BLaER1 treated with 17β-estradiol and CSF1 and Interleukin-3, amounts not matched to agents 10 nM and 100 nM (cell line): Measurements from ENCODE around the gene EFL1.

ENCODE experiments used
- H3K27ac ChIP-seq, 11 experiments: shearing (Covaris generic); formaldehyde crosslinking; 2 replicates each; pipeline ENCODE4 v1.8.1; 2022
- H3K27me3 ChIP-seq, 11 experiments: shearing (Covaris generic); formaldehyde crosslinking; 2 replicates each; pipeline ENCODE4 v1.8.1; 2022
- H3K36me3 ChIP-seq, 11 experiments: shearing (Covaris generic); formaldehyde crosslinking; 2 replicates each; pipeline ENCODE4 v1.8.1; 2022
- H3K4me1 ChIP-seq, 10 experiments: shearing (Covaris generic); formaldehyde crosslinking; 2 replicates each; pipeline ENCODE4 v1.8.1; 2022
- H3K4me2 ChIP-seq, 11 experiments: shearing (Covaris generic); formaldehyde crosslinking; 2 replicates each; pipeline ENCODE4 v1.8.1; 2022
- H3K4me3 ChIP-seq, 10 experiments: shearing (Covaris generic); formaldehyde crosslinking; 2 replicates each; pipeline ENCODE4 v1.8.1; 2022
- H3K9ac ChIP-seq, 11 experiments: shearing (Covaris generic); formaldehyde crosslinking; 2 replicates each; pipeline ENCODE4 v1.8.1; 2022
- H3K9me3 ChIP-seq, 11 experiments: shearing (Covaris generic); formaldehyde crosslinking; replicated peaks in 1 of 11; 2 replicates each; pipeline ENCODE4 v1.8.1; 2022
- H4K20me1 ChIP-seq, 11 experiments: shearing (Covaris generic); formaldehyde crosslinking; 2 replicates each; pipeline ENCODE4 v1.8.1; 2022
- Cebpa-rat ChIP-seq, 11 experiments: shearing (Covaris generic); IDR thresholded peaks; 2 replicates each; pipeline ENCODE4 v1.8.1; 2022

The EFL1 gene

DNA sequence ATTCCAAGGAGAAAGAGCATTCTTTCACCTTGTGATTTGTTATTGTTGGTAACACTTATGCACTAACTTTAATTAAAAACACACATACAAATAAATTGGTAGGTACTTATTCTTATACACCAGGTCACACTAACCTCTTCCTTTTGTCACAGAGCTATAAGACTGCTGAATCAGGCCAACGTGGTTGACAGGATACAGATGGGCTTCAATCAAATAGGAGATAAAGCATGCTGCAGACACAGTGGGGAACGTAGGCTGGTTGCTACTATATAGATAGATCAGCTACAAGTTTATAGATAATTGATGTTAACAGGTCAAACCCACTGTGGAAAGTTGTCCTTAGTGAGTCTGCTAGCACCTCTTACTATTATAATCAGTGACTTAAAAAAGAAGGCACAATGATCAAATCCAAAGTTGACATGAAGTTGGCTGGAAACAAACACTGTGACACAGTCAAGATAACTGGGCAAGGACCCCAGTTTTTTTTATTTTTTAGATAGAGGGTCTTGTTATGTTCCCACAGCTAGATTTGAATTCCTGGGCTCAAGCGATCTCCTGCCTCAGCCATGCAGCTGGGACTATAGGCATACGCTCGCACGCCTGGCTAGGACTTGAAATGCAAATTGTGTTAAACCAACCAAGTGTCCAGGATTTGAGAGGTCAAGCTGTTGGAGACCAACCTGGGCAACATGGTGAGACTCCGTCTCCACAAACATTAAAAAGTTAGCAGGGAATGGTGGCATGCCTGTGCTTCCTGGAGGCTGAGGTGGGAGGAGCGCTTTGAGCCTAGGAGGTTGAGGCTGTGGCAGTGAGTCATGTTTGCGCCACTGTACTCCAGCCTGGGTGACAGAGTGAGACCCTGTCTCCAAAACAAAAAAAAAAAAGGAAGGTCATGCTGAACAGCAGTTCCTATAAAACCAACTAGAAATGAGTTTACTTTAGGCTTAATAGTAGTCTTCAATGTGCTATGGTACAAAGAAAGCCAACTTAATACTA lies 118.8 kb downstream of the EFL1 start:
- no peak for TF ChIP-seq Cebpa-rat (IDR thresholded peaks at IDR 0.05)
- Histone ChIP-seq H3K27me3 (no peaks in the 10 kb centered on the region), H3K4me1 (peaks cover 0 to 10% (median 0%) of the 10 kb centered on the region in 10 experiments; a peak in 5 of 20 replicates), H3K9ac (no peak overlapping the region), H3K9me3 (no peaks in the 10 kb centered on the region), H3K36me3 (peaks cover 15 to 53% (median 22%) of the 10 kb centered on the region in 11 experiments; a peak in 21 of 22 replicates), H4K20me1 (no peaks in the 10 kb centered on the region), H3K4me2 (no peak overlapping the region), H3K27ac (no peak overlapping the region), H3K4me3 (no peak overlapping the region)

GRCh38 chr15:82140886-82141285 lies 121.6 kb downstream of the EFL1 start:
- peaks cover 32 to 67% (median 46%) of the 10 kb centered on the region in 11 experiments for H3K36me3 ChIP-seq
- H4K20me1 ChIP-seq: no peaks in the 10 kb centered on the region
- H3K4me3 ChIP-seq: no peak overlapping the region
- no peak overlapping the region for H3K4me2 ChIP-seq
- TF ChIP-seq Cebpa-rat (IDR thresholded peaks at IDR 0.05): no peak
- H3K27ac ChIP-seq: no peak overlapping the region
- H3K27me3 ChIP-seq: no peaks in the 10 kb centered on the region
- no peak overlapping the region for H3K9ac ChIP-seq
- no peaks in the 10 kb centered on the region for H3K9me3 ChIP-seq
- peaks cover 0 to 3% (median 0%) of the 10 kb centered on the region in 10 experiments; a peak in 1 of 20 replicates for H3K4me1 ChIP-seq

GRCh38 chr15:82139823-82140268 lies 122.7 kb downstream of the EFL1 start:
- Histone ChIP-seq H3K4me3 (no peak overlapping the region), H3K9me3 (no peaks in the 10 kb centered on the region), H3K27me3 (no peaks in the 10 kb centered on the region), H3K4me2 (no peak overlapping the region), H3K4me1 (peaks cover 0 to 3% (median 0%) of the 10 kb centered on the region in 10 experiments; a peak in 1 of 20 replicates), H3K9ac (no peak overlapping the region), H3K27ac (no peak overlapping the region), H3K36me3 (peaks cover 35 to 75% (median 53%) of the 10 kb centered on the region in 11 experiments), H4K20me1 (no peaks in the 10 kb centered on the region)
- TF ChIP-seq Cebpa-rat (IDR thresholded peaks at IDR 0.05): no peak

DNA sequence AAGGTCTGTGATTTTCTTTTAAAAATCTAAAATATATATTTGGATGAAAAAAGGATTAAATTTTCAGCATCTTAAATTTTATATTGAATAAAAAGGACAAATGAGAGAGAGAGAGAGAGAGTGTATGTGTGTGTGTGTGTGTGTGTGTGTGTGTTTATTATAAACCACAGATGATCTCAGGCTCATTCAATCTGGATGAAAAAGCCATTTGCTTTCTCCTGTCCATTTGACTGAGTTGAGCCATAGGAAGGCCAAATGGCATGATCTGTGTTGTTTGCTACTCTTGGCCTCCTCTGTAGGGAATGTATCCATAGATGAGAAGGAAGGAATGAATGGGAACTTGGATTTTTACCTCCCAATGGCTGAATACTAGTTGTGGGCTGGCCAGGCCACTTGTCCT lies 124.2 kb downstream of the EFL1 start:
- no peak for TF ChIP-seq Cebpa-rat (IDR thresholded peaks at IDR 0.05)
- H3K9ac ChIP-seq: no peak overlapping the region
- H3K4me2 ChIP-seq: no peak overlapping the region
- H3K4me3 ChIP-seq: no peak overlapping the region
- no peaks in the 10 kb centered on the region for H4K20me1 ChIP-seq
- peaks cover 31 to 76% (median 50%) of the 10 kb centered on the region in 11 experiments for H3K36me3 ChIP-seq
- H3K9me3 ChIP-seq: no peaks in the 10 kb centered on the region
- H3K4me1 ChIP-seq: peaks cover 0 to 3% (median 0%) of the 10 kb centered on the region in 10 experiments; a peak in 1 of 20 replicates
- H3K27ac ChIP-seq: no peak overlapping the region
- H3K27me3 ChIP-seq: no peaks in the 10 kb centered on the region

GRCh38 chr15:82137261-82137660 lies 125.3 kb downstream of the EFL1 start:
- Histone ChIP-seq H4K20me1 (no peaks in the 10 kb centered on the region), H3K9ac (no peak overlapping the region), H3K9me3 (no peaks in the 10 kb centered on the region), H3K27me3 (no peaks in the 10 kb centered on the region), H3K27ac (no peak overlapping the region), H3K4me1 (peaks cover 0 to 3% (median 0%) of the 10 kb centered on the region in 10 experiments; a peak in 1 of 20 replicates), H3K36me3 (peaks cover 37 to 73% (median 54%) of the 10 kb centered on the region in 11 experiments), H3K4me3 (no peak overlapping the region), H3K4me2 (no peak overlapping the region)
- no peak for TF ChIP-seq Cebpa-rat (IDR thresholded peaks at IDR 0.05)

GRCh38 chr15:82136120-82136519 lies 126.4 kb downstream of the EFL1 start:
- Histone ChIP-seq H3K9ac (no peak overlapping the region), H3K27me3 (no peaks in the 10 kb centered on the region), H3K4me3 (no peak overlapping the region), H3K9me3 (no peaks in the 10 kb centered on the region), H3K27ac (no peak overlapping the region), H3K36me3 (peaks cover 42 to 80% (median 63%) of the 10 kb centered on the region in 11 experiments), H3K4me2 (no peak overlapping the region), H3K4me1 (peaks cover 0 to 3% (median 0%) of the 10 kb centered on the region in 10 experiments; a peak in 1 of 20 replicates), H4K20me1 (no peaks in the 10 kb centered on the region)
- no peak for TF ChIP-seq Cebpa-rat (IDR thresholded peaks at IDR 0.05)

DNA sequence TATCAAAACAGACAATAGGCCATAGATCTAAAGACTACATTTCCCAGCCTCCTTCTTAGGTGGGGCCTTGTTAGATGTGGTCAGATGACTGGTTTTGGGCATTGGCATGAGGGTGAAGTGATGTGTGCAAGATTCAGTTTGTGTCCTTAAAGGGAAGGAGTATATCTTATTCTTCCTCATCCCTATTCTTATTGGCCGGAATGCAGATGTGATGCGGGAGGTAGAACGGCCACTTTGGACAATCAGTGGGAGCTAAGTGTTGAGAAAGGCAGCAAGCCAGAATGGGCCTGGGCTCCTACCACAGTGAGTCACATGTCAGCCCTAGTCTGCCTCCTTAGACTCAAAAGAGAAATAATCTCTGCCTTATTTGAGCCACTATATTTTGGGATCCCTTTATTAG lies 126.9 kb downstream of the EFL1 start:
- H3K4me2 ChIP-seq: no peak overlapping the region
- H3K27me3 ChIP-seq: no peaks in the 10 kb centered on the region
- H3K9me3 ChIP-seq: no peaks in the 10 kb centered on the region
- peaks cover 44 to 85% (median 68%) of the 10 kb centered on the region in 11 experiments for H3K36me3 ChIP-seq
- H3K4me3 ChIP-seq: no peak overlapping the region
- no peaks in the 10 kb centered on the region for H4K20me1 ChIP-seq
- no peak for TF ChIP-seq Cebpa-rat (IDR thresholded peaks at IDR 0.05)
- no peak overlapping the region for H3K9ac ChIP-seq
- peaks cover 0 to 3% (median 0%) of the 10 kb centered on the region in 10 experiments; a peak in 1 of 20 replicates for H3K4me1 ChIP-seq
- no peak overlapping the region for H3K27ac ChIP-seq

- no peak overlapping the region for H3K27ac ChIP-seq
- no peak overlapping the region for H3K4me3 ChIP-seq
- H3K4me1 ChIP-seq: no peaks in the 10 kb centered on the region
- H3K4me2 ChIP-seq: no peak overlapping the region
- H3K27me3 ChIP-seq: no peaks in the 10 kb centered on the region
- TF ChIP-seq Cebpa-rat (IDR thresholded peaks at IDR 0.05): no peak
- H4K20me1 ChIP-seq: no peaks in the 10 kb centered on the region
- no peak overlapping the region for H3K9ac ChIP-seq
- no peaks in the 10 kb centered on the region for H3K9me3 ChIP-seq
- H3K36me3 ChIP-seq: peaks cover 53 to 96% (median 80%) of the 10 kb centered on the region in 11 experiments
Observed at GRCh38 chr15:82134461-82134860, 128.1 kb downstream of the EFL1 start.

- Histone ChIP-seq H3K9ac (no peak overlapping the region), H3K36me3 (peaks cover 49 to 96% (median 83%) of the 10 kb centered on the region in 11 experiments), H3K27me3 (no peaks in the 10 kb centered on the region), H3K4me2 (no peak overlapping the region), H3K4me1 (peaks cover 0 to 10% (median 7%) of the 10 kb centered on the region in 10 experiments; a peak in 10 of 20 replicates), H3K9me3 (no peaks in the 10 kb centered on the region), H3K4me3 (no peak overlapping the region), H4K20me1 (no peaks in the 10 kb centered on the region), H3K27ac (no peak overlapping the region)
- TF ChIP-seq Cebpa-rat (IDR thresholded peaks at IDR 0.05): no peak
Observed at GRCh38 chr15:82133251-82133650, 129.3 kb downstream of the EFL1 start.
